Liver (tissue), 9 donors: ENCODE measurements around the gene CDC42BPA. TPM values are rescaled to one million over a fixed set of nuclear protein-coding genes. Genes with fewer than 3 reads are reported as not detected.

Experiments used
- DNase-seq: peaks from one replicate; pipeline ENCODE4 v3.0.0-alpha.2; 2017; ENCODE audit warnings: low spot score
- H3K27ac ChIP-seq, 2 donors: one replicate each; pipeline ENCODE4 v1.7.0; 2013; ENCODE audit warnings: inconsistent platforms in 2 of 2, low read length in 2 of 2, control low read depth in 1 of 2, low read depth in 1 of 2, mild to moderate bottlenecking in 1 of 2
- H3K27me3 ChIP-seq, 4 donors: one replicate each; pipeline versions ENCODE4 v1.6.1 to v1.7.0; 2013; ENCODE audit warnings: low read length in 3 of 4, inconsistent platforms in 1 of 4, mild to moderate bottlenecking in 1 of 4, moderate library complexity in 1 of 4; ENCODE audit not compliant: control insufficient read depth in 4 of 4, insufficient read depth in 4 of 4
- H3K36me3 ChIP-seq, 4 donors: one replicate each; pipeline versions ENCODE4 v1.6.1 to v1.7.0; 2013; ENCODE audit warnings: low read length in 3 of 4, mild to moderate bottlenecking in 3 of 4, low read depth in 1 of 4, moderate library complexity in 1 of 4; ENCODE audit not compliant: control insufficient read depth in 4 of 4, insufficient read depth in 3 of 4
- H3K4me1 ChIP-seq, 4 donors: one replicate each; pipeline versions ENCODE4 v1.6.1 to v1.7.0; 2013; ENCODE audit warnings: low read length in 3 of 4, mild to moderate bottlenecking in 3 of 4, moderate library complexity in 1 of 4; ENCODE audit not compliant: control insufficient read depth in 4 of 4, insufficient read depth in 4 of 4
- H3K4me3 ChIP-seq, 3 donors: one replicate each; pipeline versions ENCODE4 v1.6.1 to v1.7.0; 2013; ENCODE audit warnings: low read length in 3 of 3, control low read depth in 1 of 3, low read depth in 1 of 3, mild to moderate bottlenecking in 1 of 3
- H3K9ac ChIP-seq, 2 donors: one replicate each; pipeline ENCODE4 v1.7.0; 2013; ENCODE audit warnings: low read length in 2 of 2, mild to moderate bottlenecking in 2 of 2, moderate library complexity in 2 of 2, control low read depth in 1 of 2, low read depth in 1 of 2
- H3K9me3 ChIP-seq, 4 donors: one replicate each; pipeline versions ENCODE4 v1.6.1 to v1.7.0; 2013; ENCODE audit warnings: low read length in 3 of 4; ENCODE audit not compliant: control insufficient read depth in 4 of 4
- EGR1 ChIP-seq, 2 donors: IDR thresholded peaks; 2 replicates each; pipeline ENCODE4 v1.6.1; 2016 to 2018; ENCODE audit warnings: antibody characterized with exemption in 2 of 2, low read depth in 2 of 2
- FOXA2 ChIP-seq: IDR thresholded peaks from 2 replicates; pipeline ENCODE4 v1.6.1; 2016; ENCODE audit warnings: antibody characterized with exemption
- GABPA ChIP-seq, 2 donors: IDR thresholded peaks in 1 of 2; conservative IDR thresholded peaks in 1 of 2; 2 replicates each; pipeline ENCODE4 v1.6.1; 2016; ENCODE audit warnings: antibody characterized with exemption in 2 of 2, mild to moderate bottlenecking in 1 of 2, moderate library complexity in 1 of 2
- HNF4A ChIP-seq, 2 donors: conservative IDR thresholded peaks; 2 replicates each; pipeline ENCODE4 v1.6.1; 2016; ENCODE audit warnings: antibody characterized with exemption in 2 of 2, mild to moderate bottlenecking in 2 of 2
- HNF4G ChIP-seq: IDR thresholded peaks from 2 replicates; pipeline ENCODE4 v1.6.1; 2016; ENCODE audit warnings: antibody characterized with exemption
- JUND ChIP-seq, 2 donors: IDR thresholded peaks; 2 replicates each; pipeline ENCODE4 v1.6.1; 2016; ENCODE audit warnings: antibody characterized with exemption in 2 of 2
- RAD21 ChIP-seq, 2 donors: IDR thresholded peaks; 2 replicates each; pipeline ENCODE4 v1.6.1; 2016; ENCODE audit warnings: antibody characterized with exemption in 2 of 2, mild to moderate bottlenecking in 2 of 2
- RXRA ChIP-seq, 2 donors: IDR thresholded peaks; 2 replicates each; pipeline ENCODE4 v1.6.1; 2017 to 2018; ENCODE audit warnings: antibody characterized with exemption in 2 of 2, mild to moderate bottlenecking in 1 of 2
- YY1 ChIP-seq: IDR thresholded peaks from 2 replicates; pipeline ENCODE4 v1.6.1; 2016; ENCODE audit warnings: antibody characterized with exemption, mild to moderate bottlenecking
- WGBS: extraction: QIAGEN DNeasy Blood & Tissue Kit; methylation state at CpG from one replicate; pipeline ENCODE4 v1.1.7; 2013; 5-methylcytosine and 5-hydroxymethylcytosine counted together
- polyA plus RNA-seq, 2 donors: library from polyadenylated mRNA; stranded (reverse) in 1 of 2; unstranded in 1 of 2; fragments of 200-250 nt in 1 of 2; fragments of >200 nt in 1 of 2; fragmentation: Nextera tagmentation in 1 of 2; extraction: Ambion mirVana in 1 of 2; gene quantifications; one replicate each; pipeline versions ENCODE4 v1.2.1 to v1.2.3, GENCODE V29; 2013 to 2015
- total RNA-seq, 2 donors: library from RNA; depleted of rRNA; stranded (reverse); fragments of >200 nt; gene quantifications; one replicate each; pipeline ENCODE4 v1.2.3, GENCODE V29; 2014
- TF ChIP-seq, protein P1 (sequence below): fragments of 150-350 bp; IDR thresholded peaks from 2 replicates; pipeline ENCODE4 v1.5.1; 2017; ENCODE audit warnings: improper control_type of control experiment, low read depth, low read length; ENCODE audit not compliant: missing input control
- TF ChIP-seq, protein P2 (sequence below): IDR thresholded peaks from 2 replicates; pipeline ENCODE4 v1.6.1; 2016; ENCODE audit warnings: antibody characterized with exemption, mild to moderate bottlenecking
- donor health status: healthy.
- donor health status: healthy.
- donor health status: healthy.
- donor health status: healthy.
- donor health status: healthy.

Gene CDC42BPA
- total and polyA plus RNA-seq, 4 donors: 5.8 to 39.9 (median 24.3) TPM

DNA sequence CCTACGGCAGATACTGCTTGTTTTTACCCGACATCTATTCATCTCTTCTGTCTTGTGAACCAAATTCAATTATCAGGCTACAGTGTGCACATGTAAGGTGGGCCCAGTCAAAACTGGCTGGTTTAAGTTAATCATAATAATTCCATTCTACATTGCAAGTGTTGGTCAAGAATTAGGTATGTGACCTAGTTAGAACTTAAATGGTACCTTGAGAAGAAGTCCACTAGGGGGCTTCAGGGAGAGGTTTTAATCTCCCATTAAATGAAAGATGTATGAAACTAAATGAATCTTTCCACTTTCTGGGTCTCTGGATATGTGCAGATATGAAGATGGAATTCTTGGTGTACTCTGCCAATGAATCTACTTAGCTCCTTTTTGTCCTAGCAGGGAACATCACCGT is 187.1 kb downstream of the CDC42BPA start:
- H3K9me3 ChIP-seq: no peaks in the 10 kb centered on the region
- peaks cover 2 to 5% (median 4%) of the 10 kb centered on the region in 4 donors for H3K36me3 ChIP-seq

DNA sequence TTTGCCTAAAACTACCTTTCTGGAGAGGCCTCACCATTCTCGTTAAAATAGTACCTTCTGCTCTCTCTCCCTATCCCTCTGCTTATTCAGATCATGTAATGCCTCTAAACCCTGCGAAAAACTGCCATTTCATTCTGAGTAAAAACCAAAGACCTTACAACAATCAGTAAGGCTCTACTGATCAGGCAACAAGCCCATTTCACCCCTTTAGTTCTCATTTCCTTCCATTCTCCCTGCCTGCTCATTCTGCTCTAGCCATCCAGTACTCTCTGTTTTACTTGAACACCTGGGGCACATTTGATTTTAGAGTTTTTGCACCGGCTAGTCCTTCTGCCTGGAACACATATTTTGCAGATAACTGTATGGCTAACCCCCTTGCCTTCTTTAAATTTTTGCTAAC is 190.4 kb downstream of the CDC42BPA start:
- no peak overlapping the region for H3K27ac ChIP-seq
- peaks cover 2 to 5% (median 4%) of the 10 kb centered on the region in 4 donors for H3K36me3 ChIP-seq
- no peak overlapping the region for H3K4me3 ChIP-seq
- no peaks in the 10 kb centered on the region for H3K27me3 ChIP-seq
- WGBS: 95% methylated on average over 3 of the region's 3 CpGs
- no peak overlapping the region for H3K9ac ChIP-seq
- no peak for DNase-seq
- TF ChIP-seq, protein P1, sequence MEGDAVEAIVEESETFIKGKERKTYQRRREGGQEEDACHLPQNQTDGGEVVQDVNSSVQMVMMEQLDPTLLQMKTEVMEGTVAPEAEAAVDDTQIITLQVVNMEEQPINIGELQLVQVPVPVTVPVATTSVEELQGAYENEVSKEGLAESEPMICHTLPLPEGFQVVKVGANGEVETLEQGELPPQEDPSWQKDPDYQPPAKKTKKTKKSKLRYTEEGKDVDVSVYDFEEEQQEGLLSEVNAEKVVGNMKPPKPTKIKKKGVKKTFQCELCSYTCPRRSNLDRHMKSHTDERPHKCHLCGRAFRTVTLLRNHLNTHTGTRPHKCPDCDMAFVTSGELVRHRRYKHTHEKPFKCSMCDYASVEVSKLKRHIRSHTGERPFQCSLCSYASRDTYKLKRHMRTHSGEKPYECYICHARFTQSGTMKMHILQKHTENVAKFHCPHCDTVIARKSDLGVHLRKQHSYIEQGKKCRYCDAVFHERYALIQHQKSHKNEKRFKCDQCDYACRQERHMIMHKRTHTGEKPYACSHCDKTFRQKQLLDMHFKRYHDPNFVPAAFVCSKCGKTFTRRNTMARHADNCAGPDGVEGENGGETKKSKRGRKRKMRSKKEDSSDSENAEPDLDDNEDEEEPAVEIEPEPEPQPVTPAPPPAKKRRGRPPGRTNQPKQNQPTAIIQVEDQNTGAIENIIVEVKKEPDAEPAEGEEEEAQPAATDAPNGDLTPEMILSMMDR: no peak
- H3K9me3 ChIP-seq: no peaks in the 10 kb centered on the region
- H3K4me1 ChIP-seq: no peaks in the 10 kb centered on the region

More for the DNA sequence above, 187.1 kb downstream of the CDC42BPA start:
- H3K27me3 ChIP-seq: no peaks in the 10 kb centered on the region
- 91% methylated on average over 3 of the region's 3 CpGs for WGBS
- H3K27ac ChIP-seq: no peak overlapping the region
- no peak overlapping the region for H3K4me3 ChIP-seq
- no peaks in the 10 kb centered on the region for H3K4me1 ChIP-seq
- H3K9ac ChIP-seq: no peak overlapping the region
- TF ChIP-seq JUND (IDR thresholded peaks at IDR 0.05) (no peak), HNF4G (no peak), RAD21 (IDR thresholded peaks at IDR 0.05) (peak; percentile 68 to 73), GABPA (IDR thresholded peaks at IDR 0.05 in 1 of 2, conservative IDR thresholded peaks at IDR 0.05 in 1 of 2) (no peak), EGR1 (IDR thresholded peaks at IDR 0.05; ENCODE audit: low read depth in 2 of 2) (no peak)
- TF ChIP-seq, protein P1: peak; percentile 31
- TF ChIP-seq, protein P2, sequence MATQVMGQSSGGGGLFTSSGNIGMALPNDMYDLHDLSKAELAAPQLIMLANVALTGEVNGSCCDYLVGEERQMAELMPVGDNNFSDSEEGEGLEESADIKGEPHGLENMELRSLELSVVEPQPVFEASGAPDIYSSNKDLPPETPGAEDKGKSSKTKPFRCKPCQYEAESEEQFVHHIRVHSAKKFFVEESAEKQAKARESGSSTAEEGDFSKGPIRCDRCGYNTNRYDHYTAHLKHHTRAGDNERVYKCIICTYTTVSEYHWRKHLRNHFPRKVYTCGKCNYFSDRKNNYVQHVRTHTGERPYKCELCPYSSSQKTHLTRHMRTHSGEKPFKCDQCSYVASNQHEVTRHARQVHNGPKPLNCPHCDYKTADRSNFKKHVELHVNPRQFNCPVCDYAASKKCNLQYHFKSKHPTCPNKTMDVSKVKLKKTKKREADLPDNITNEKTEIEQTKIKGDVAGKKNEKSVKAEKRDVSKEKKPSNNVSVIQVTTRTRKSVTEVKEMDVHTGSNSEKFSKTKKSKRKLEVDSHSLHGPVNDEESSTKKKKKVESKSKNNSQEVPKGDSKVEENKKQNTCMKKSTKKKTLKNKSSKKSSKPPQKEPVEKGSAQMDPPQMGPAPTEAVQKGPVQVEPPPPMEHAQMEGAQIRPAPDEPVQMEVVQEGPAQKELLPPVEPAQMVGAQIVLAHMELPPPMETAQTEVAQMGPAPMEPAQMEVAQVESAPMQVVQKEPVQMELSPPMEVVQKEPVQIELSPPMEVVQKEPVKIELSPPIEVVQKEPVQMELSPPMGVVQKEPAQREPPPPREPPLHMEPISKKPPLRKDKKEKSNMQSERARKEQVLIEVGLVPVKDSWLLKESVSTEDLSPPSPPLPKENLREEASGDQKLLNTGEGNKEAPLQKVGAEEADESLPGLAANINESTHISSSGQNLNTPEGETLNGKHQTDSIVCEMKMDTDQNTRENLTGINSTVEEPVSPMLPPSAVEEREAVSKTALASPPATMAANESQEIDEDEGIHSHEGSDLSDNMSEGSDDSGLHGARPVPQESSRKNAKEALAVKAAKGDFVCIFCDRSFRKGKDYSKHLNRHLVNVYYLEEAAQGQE: no peak
- DNase-seq: no peak

DNA sequence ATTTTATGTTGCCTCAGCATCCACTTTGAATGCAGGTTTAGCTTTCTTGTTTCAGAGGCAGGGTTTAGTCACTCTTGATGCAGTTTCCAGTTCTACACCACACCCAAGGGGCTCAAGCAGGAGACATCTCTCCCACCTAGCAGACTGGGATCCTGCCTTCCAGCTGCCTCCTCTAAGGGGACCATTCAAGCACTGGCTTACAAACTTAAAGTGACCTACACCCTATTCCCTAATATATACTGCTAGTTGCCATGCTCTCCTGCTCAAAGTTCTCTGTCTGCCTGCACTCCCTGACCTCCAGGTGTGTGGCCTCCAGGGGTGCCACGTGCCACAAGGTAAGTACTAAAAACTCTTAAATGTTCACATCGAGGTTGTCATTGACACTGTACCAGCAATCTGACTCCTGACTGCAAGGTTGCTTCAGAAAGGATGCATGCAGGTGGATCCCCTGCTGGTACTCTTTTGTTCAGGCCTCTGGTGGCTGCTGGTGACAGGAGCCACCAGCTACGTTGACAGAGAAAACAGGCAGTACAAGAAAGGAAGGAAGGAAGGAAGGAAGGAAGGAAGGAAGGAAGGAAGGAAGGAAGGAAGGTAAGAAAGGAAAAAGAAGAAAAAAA is 192.3 kb downstream of the CDC42BPA start:
- DNase-seq: no peak
- no peaks in the 10 kb centered on the region for H3K27me3 ChIP-seq
- 73% methylated on average over 3 of the region's 3 CpGs for WGBS
- no peak overlapping the region for H3K9ac ChIP-seq
- H3K36me3 ChIP-seq: peaks cover 0 to 6% (median 4%) of the 10 kb centered on the region in 4 donors
- H3K4me3 ChIP-seq: no peak overlapping the region
- H3K4me1 ChIP-seq: no peaks in the 10 kb centered on the region
- no peak overlapping the region for H3K27ac ChIP-seq
- H3K9me3 ChIP-seq: no peaks in the 10 kb centered on the region
- TF ChIP-seq YY1: no peak
- TF ChIP-seq, protein P1: no peak
- TF ChIP-seq RXRA (IDR thresholded peaks at IDR 0.05): no peak
- no peak for TF ChIP-seq HNF4A (conservative IDR thresholded peaks at IDR 0.05)
- TF ChIP-seq FOXA2: no peak
- TF ChIP-seq, protein P2: no peak
